Mesendoderm (in vitro differentiated cells): ENCODE data around the gene SLC16A2.

Experiments used
- DNase-seq: peaks from one replicate; pipeline ENCODE4 v3.0.0; 2013
- H2AK5ac ChIP-seq: 2 replicates; pipeline ENCODE4 v1.6.1; 2013; ENCODE audit warnings: low read length, inconsistent platforms
- H2BK120ac ChIP-seq: 2 replicates; pipeline ENCODE4 v1.6.1; 2013; ENCODE audit warnings: low read depth, mild to moderate bottlenecking, low read length, moderate library complexity, mixed read lengths
- H2BK15ac ChIP-seq: replicated peaks from 2 replicates; pipeline ENCODE4 v1.6.1; 2013; ENCODE audit warnings: low read depth, mild to moderate bottlenecking, moderate library complexity
- H2BK5ac ChIP-seq: 2 replicates; pipeline ENCODE4 v1.6.1; 2013; ENCODE audit warnings: low read length, inconsistent platforms
- H3K18ac ChIP-seq: 2 replicates; pipeline ENCODE4 v1.6.1; 2013; ENCODE audit warnings: mild to moderate bottlenecking, low read length, mixed read lengths
- H3K23ac ChIP-seq: one replicate; pipeline ENCODE4 v1.6.1; 2013; ENCODE audit warnings: low read length
- H3K27ac ChIP-seq: 2 replicates; pipeline ENCODE4 v1.5.1; 2013; ENCODE audit warnings: low read depth, mild to moderate bottlenecking, inconsistent platforms, low read length, moderate library complexity
- H3K27me3 ChIP-seq: 2 replicates; pipeline ENCODE4 v1.6.1; 2013; ENCODE audit warnings: low read length, control low read depth, mild to moderate bottlenecking, inconsistent platforms; ENCODE audit not compliant: insufficient read depth, poor library complexity
- H3K36me3 ChIP-seq: 2 replicates; pipeline ENCODE4 v1.6.1; 2013; ENCODE audit warnings: low read length, inconsistent platforms; ENCODE audit not compliant: control insufficient read depth, insufficient read depth
- H3K4ac ChIP-seq: one replicate; pipeline ENCODE4 v1.6.1; 2013; ENCODE audit warnings: low read depth, mild to moderate bottlenecking, low read length, moderate library complexity
- H3K4me1 ChIP-seq: 2 replicates; pipeline ENCODE4 v1.6.1; 2013; ENCODE audit warnings: low read depth, low read length, inconsistent platforms; ENCODE audit not compliant: control insufficient read depth
- H3K4me2 ChIP-seq: 2 replicates; pipeline ENCODE4 v1.6.1; 2013; ENCODE audit warnings: low read length
- H3K4me3 ChIP-seq: 2 replicates; pipeline ENCODE4 v1.5.1; 2013; ENCODE audit warnings: mild to moderate bottlenecking, low read length
- H3K56ac ChIP-seq: one replicate; pipeline ENCODE4 v1.6.1; 2013; ENCODE audit warnings: low read length
- H3K79me1 ChIP-seq: 2 replicates; pipeline ENCODE4 v1.6.1; 2013; ENCODE audit warnings: low read length, inconsistent platforms
- H3K79me2 ChIP-seq: 2 replicates; pipeline ENCODE4 v1.6.1; 2013; ENCODE audit warnings: mild to moderate bottlenecking, low read length; ENCODE audit not compliant: control insufficient read depth, insufficient read depth
- H3K9ac ChIP-seq: 2 replicates; pipeline ENCODE4 v1.6.1; 2013; ENCODE audit warnings: low read length, inconsistent platforms
- H4K5ac ChIP-seq: one replicate; pipeline ENCODE4 v1.6.1; 2013; ENCODE audit warnings: low read length
- H4K8ac ChIP-seq: one replicate; pipeline ENCODE4 v1.6.1; 2013; ENCODE audit warnings: low read depth, mild to moderate bottlenecking, control low read depth, low read length, moderate library complexity
- WGBS: extraction: QIAGEN DNeasy Blood & Tissue Kit; methylation state at CpG from one replicate; pipeline ENCODE4 v1.1.7; 2013; ENCODE audit warnings: low lambda C conversion rate, missing lambda C conversion rate; ENCODE audit not compliant: insufficient coverage; ENCODE audit errors: extremely low coverage; 5-methylcytosine and 5-hydroxymethylcytosine counted together

The SLC16A2 gene

GRCh38 chrX:74420196-74421035 is 877 bp upstream of the SLC16A2 start:
- H2AK5ac ChIP-seq = no peak overlapping the region
- peak overlapping the region; percentile 3 for H3K4me3 ChIP-seq
- H3K79me1 ChIP-seq = no peaks in the 10 kb centered on the region
- no peak overlapping the region for H4K8ac ChIP-seq
- H2BK5ac ChIP-seq = no peak overlapping the region
- peak overlapping the region; percentile 88 for H3K18ac ChIP-seq
- no CpG with 5 or more reads among the region's 54 CpGs for WGBS
- peak overlapping the region; percentile 85 for H3K56ac ChIP-seq
- no peaks in the 10 kb centered on the region for H3K36me3 ChIP-seq
- no peaks in the 10 kb centered on the region for H3K79me2 ChIP-seq
- H2BK15ac ChIP-seq = no peak overlapping the region
- no peak overlapping the region for H2BK120ac ChIP-seq
- peak overlapping the region; percentile 67 for H3K9ac ChIP-seq
- H4K5ac ChIP-seq = no peak overlapping the region
- DNase-seq = peak; percentile 85
- no peak overlapping the region for H3K23ac ChIP-seq
- no peak overlapping the region for H3K4ac ChIP-seq
- H3K4me1 ChIP-seq = no peaks in the 10 kb centered on the region
- peak overlapping the region; percentile 79 for H3K27ac ChIP-seq
- no peaks in the 10 kb centered on the region for H3K27me3 ChIP-seq
- H3K4me2 ChIP-seq = peak overlapping the region; percentile 76

DNA sequence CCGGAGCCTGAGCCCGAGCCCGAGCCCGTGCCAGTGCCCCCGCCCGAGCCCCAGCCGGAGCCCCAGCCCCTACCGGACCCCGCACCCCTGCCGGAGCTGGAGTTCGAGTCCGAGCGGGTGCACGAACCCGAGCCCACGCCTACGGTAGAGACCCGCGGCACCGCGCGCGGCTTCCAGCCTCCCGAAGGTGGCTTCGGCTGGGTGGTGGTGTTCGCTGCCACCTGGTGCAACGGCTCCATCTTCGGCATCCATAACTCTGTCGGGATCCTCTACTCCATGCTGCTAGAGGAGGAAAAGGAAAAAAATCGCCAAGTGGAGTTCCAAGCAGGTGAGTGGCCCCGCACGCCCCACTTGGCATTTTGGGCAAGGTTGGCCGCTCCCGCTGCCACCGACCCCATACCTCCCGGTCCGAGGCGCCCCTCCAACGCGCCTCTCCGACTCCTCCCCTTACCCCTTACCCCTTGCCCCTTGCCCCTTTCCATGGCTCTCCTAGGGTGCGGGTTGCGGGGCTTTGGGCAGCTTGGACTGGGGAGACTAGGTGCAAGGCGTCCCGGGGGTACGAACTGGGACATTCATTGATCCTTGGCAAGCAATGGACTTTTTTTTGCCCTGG is 553 bp downstream of the SLC16A2 start:
- H3K23ac ChIP-seq = no peak overlapping the region
- WGBS = no CpG with 5 or more reads among the region's 46 CpGs
- H2BK120ac ChIP-seq = no peak overlapping the region
- no peak for DNase-seq
- H3K4me1 ChIP-seq = no peaks in the 10 kb centered on the region
- no peaks in the 10 kb centered on the region for H3K27me3 ChIP-seq
- H3K27ac ChIP-seq = no peak overlapping the region
- no peak overlapping the region for H4K5ac ChIP-seq
- no peak overlapping the region for H4K8ac ChIP-seq
- H3K36me3 ChIP-seq = no peaks in the 10 kb centered on the region
- no peak overlapping the region for H2BK5ac ChIP-seq
- peak overlapping the region; percentile 42 for H3K4me2 ChIP-seq
- H3K9ac ChIP-seq = peak overlapping the region; percentile 57
- H2AK5ac ChIP-seq = no peak overlapping the region
- peak overlapping the region; percentile 74 for H3K56ac ChIP-seq
- H3K79me1 ChIP-seq = no peaks in the 10 kb centered on the region
- H3K79me2 ChIP-seq = no peaks in the 10 kb centered on the region
- no peak overlapping the region for H3K4ac ChIP-seq
- H3K18ac ChIP-seq = no peak overlapping the region
- H2BK15ac ChIP-seq = no peak overlapping the region
- peak overlapping the region; percentile 16 for H3K4me3 ChIP-seq

DNA sequence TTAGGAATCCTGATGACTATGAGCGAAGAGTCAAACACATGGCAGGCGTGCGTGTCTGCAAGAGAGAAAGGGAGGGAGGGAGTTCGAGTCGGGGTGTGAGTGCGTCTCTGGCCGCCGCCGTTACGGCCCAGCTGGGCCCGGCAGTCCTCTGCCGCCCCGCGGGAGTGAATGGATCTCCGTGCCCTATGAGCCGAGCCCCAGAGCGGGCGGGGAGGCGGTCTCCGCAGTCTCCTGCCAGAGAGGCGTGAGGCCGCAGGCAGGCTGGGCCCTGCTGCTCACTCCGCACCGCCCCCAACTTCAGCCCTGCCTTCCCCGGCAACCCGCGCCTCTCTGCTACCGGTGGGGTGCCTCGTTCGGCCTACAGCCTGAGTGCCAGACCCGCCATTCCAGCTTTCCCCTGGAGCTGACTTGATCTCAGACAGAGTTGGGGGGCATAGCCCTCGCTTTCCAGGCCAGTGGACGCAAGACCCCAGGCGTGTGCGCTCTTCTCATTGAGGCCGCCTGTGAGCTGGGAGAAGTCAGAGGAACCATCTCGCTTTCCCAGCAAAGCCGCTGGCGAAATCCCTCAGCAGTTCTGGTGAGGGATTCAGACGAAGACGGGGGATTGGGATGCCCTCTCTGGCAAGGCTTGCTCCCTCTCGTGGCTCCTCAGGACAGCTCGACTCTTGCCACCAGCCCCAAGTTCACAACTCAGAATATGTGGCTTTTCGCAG is 1.4 kb downstream of the SLC16A2 start:
- Histone ChIP-seq H3K56ac (peak overlapping the region; percentile 88), H3K27ac (peak overlapping the region; percentile 55), H3K18ac (peak overlapping the region; percentile 77), H3K36me3 (no peaks in the 10 kb centered on the region), H2BK15ac (no peak overlapping the region), H2BK120ac (no peak overlapping the region), H3K23ac (no peak overlapping the region), H3K9ac (peak overlapping the region; percentile 71), H3K4ac (no peak overlapping the region), H3K27me3 (no peaks in the 10 kb centered on the region), H2AK5ac (no peak overlapping the region), H3K4me2 (peak overlapping the region; percentile 38), H3K79me2 (no peaks in the 10 kb centered on the region), H4K8ac (no peak overlapping the region), H3K4me3 (no peak overlapping the region), H3K79me1 (no peaks in the 10 kb centered on the region), H4K5ac (no peak overlapping the region), H3K4me1 (no peaks in the 10 kb centered on the region), H2BK5ac (no peak overlapping the region)
- no CpG with 5 or more reads among the region's 44 CpGs for WGBS
- peak; percentile 88 for DNase-seq

DNA sequence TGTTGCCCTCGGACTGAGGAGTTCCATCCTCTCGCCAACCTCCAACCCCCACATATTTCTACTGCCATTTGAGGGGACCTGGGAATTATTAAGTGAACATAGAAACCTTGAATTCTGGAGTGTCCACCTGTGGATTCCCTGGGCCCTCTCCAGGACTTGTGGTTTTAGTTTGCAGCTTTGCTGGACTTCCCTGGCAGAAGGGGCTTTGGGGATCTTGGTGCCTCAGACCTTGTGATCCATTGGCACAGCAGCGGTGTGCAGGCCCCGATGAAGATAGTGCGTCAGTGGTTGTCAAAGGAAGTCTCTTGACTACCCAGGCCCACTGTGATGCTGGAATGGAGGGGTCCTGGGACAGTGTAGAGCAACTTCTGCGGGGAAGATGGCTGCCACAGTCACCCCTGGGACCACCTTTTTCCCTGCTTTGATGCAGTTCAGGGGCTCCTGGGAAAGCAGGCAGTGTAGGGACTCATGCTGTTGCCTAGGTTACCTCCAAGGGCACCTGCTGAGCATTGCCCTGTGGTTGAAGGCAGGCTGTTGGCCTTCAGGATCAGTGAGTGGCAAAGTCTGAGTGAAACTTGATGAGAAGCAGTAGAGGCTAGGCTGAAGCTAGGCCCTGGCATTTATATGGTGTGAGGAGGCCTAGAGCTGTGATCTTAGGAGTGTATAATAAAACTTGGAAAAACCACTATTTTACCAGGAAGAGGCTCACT is 2.2 kb downstream of the SLC16A2 start:
- Histone ChIP-seq H3K4ac (no peak overlapping the region), H3K23ac (no peak overlapping the region), H3K4me2 (no peak overlapping the region), H2BK120ac (no peak overlapping the region), H4K5ac (no peak overlapping the region), H2AK5ac (no peak overlapping the region), H3K18ac (no peak overlapping the region), H2BK15ac (no peak overlapping the region), H3K79me1 (no peaks in the 10 kb centered on the region), H4K8ac (no peak overlapping the region), H3K56ac (no peak overlapping the region), H3K27ac (no peak overlapping the region), H3K4me3 (no peak overlapping the region), H3K36me3 (no peaks in the 10 kb centered on the region), H2BK5ac (no peak overlapping the region), H3K9ac (no peak overlapping the region), H3K27me3 (no peaks in the 10 kb centered on the region), H3K4me1 (no peaks in the 10 kb centered on the region), H3K79me2 (no peaks in the 10 kb centered on the region)
- no CpG with 5 or more reads among the region's 6 CpGs for WGBS
- no peak for DNase-seq

- Histone ChIP-seq H2BK5ac (no peak overlapping the region), H3K23ac (no peak overlapping the region), H3K4ac (no peak overlapping the region), H4K8ac (no peak overlapping the region), H3K4me3 (no peak overlapping the region), H3K4me1 (no peaks in the 10 kb centered on the region), H3K79me2 (no peaks in the 10 kb centered on the region), H3K18ac (no peak overlapping the region), H2BK15ac (no peak overlapping the region), H3K9ac (no peak overlapping the region), H3K27me3 (no peaks in the 10 kb centered on the region), H2AK5ac (no peak overlapping the region), H3K79me1 (no peaks in the 10 kb centered on the region), H3K4me2 (no peak overlapping the region), H4K5ac (no peak overlapping the region), H3K27ac (no peak overlapping the region), H3K56ac (no peak overlapping the region), H2BK120ac (no peak overlapping the region), H3K36me3 (no peaks in the 10 kb centered on the region)
- no peak for DNase-seq
- no CpG with 5 or more reads among the region's 2 CpGs for WGBS
Measured at GRCh38 chrX:74426071-74426470, 4.8 kb downstream of the SLC16A2 start.
